Astrocyte (in vitro differentiated cells and primary cell): ENCODE measurements around the gene ARHGAP32.

ENCODE experiments used
- CTCF ChIP-seq: IDR thresholded peaks from 2 replicates; pipeline ENCODE4 v1.5.1; 2011; ENCODE audit warnings: low read depth, mild to moderate bottlenecking, inconsistent platforms, low read length, moderate library complexity; ENCODE audit not compliant: insufficient read depth
- EZH2 ChIP-seq: IDR thresholded peaks from 2 replicates; pipeline ENCODE4 v1.6.1; 2012; ENCODE audit warnings: mild to moderate bottlenecking, low read length, inconsistent platforms; ENCODE audit not compliant: insufficient read depth

- TF ChIP-seq CTCF (no peak), EZH2 (no peak)
Measured at GRCh38 chr11:129141748-129142523, 50.2 kb downstream of the ARHGAP32 start.
